Activated CD8-positive, alpha-beta memory T cell treated with anti-CD3 and anti-CD28 coated beads, Interleukin-2, amount 10 ng/mL, durations not matched to agents 7 days and 5 days (primary cell): Measurements from ENCODE around the gene PDE6D. TPM values are rescaled to one million over a fixed set of nuclear protein-coding genes. Genes with fewer than 3 reads are reported as not detected.
A peak's percentile ranks its signal among the peaks of the same experiment; 100 is the strongest.

ENCODE experiments used
- ATAC-seq: fragments of 150-1000 bp; cut with Tn5 transposase; one replicate; pipeline ENCODE4 v1.10.0; 2021; ENCODE audit warnings: moderate library complexity
- CTCF ChIA-PET: fragments of 350-600 bp; sonication (Branson Sonifier 250); formaldehyde crosslinking; loops from one replicate; lab custom pipeline; 2021; ENCODE audit warnings: antibody characterized with exemption; lab: Charles Lee
- DNase-seq: peaks from one replicate; pipeline ENCODE4 v3.0.0-alpha.2; 2020
- H3K27ac Mint-ChIP-seq: one replicate; pipeline ENCODE4 v1.8.0; 2021; ENCODE audit warnings: mild to moderate bottlenecking, mixed read lengths
- H3K27me3 Mint-ChIP-seq: one replicate; pipeline ENCODE4 v1.8.0; 2021; ENCODE audit warnings: mixed read lengths
- H3K36me3 Mint-ChIP-seq: one replicate; pipeline ENCODE4 v1.8.0; 2021; ENCODE audit warnings: mild to moderate bottlenecking, mixed read lengths
- H3K4me1 Mint-ChIP-seq: one replicate; pipeline ENCODE4 v1.8.0; 2021; ENCODE audit warnings: mixed read lengths
- H3K4me3 Mint-ChIP-seq: one replicate; pipeline ENCODE4 v1.8.0; 2021; ENCODE audit warnings: mild to moderate bottlenecking, moderate library complexity, mixed read lengths
- H3K9me3 Mint-ChIP-seq: one replicate; pipeline ENCODE4 v1.8.0; 2022; ENCODE audit warnings: low read depth, mixed read lengths
- total RNA-seq, 2 experiments: library from RNA; stranded (reverse); gene quantifications; one replicate each; pipeline ENCODE4 v1.2.3, GENCODE V29; 2021

Gene PDE6D
- total RNA-seq, 2 experiments from 2014 or later: 37.5 to 41.7 TPM

DNA sequence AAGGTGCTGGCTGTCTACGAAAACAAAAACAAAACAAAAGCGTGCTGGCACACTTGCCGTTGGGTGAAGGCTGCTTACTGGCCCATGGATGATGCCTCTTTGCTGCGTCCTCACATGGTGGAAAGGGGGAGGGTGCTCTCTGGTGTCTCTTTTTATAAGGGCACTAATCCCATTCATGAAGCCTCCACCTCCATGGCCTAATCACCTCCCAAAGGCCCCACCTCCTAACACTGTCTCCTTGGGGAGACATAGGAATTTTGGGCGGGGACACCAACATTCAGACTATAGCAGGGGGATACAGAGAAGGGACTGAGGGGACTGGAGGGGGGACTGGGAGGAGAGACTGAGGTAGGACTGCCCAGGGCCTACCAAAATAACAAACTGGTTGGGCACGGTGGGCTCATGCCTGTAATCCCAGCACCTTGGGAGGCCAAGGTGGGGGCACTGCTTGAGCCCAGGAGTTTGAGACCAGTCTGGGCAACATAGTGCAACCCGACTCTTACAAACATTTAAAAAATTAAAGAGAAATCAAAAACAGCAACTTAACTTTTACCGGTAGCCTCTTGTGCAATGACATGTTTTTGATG, 58.3 kb downstream of the PDE6D start:
- no peak overlapping the region for H3K4me3 Mint-ChIP-seq
- H3K4me1 Mint-ChIP-seq: peaks cover 7% of the 10 kb centered on the region
- no peak for ATAC-seq
- no peak overlapping the region for H3K27ac Mint-ChIP-seq
- H3K36me3 Mint-ChIP-seq: no peaks in the 10 kb centered on the region
- H3K27me3 Mint-ChIP-seq: no peaks in the 10 kb centered on the region
- no peaks in the 10 kb centered on the region for H3K9me3 Mint-ChIP-seq
- DNase-seq: no peak
- CTCF ChIA-PET: no interaction called here

DNA sequence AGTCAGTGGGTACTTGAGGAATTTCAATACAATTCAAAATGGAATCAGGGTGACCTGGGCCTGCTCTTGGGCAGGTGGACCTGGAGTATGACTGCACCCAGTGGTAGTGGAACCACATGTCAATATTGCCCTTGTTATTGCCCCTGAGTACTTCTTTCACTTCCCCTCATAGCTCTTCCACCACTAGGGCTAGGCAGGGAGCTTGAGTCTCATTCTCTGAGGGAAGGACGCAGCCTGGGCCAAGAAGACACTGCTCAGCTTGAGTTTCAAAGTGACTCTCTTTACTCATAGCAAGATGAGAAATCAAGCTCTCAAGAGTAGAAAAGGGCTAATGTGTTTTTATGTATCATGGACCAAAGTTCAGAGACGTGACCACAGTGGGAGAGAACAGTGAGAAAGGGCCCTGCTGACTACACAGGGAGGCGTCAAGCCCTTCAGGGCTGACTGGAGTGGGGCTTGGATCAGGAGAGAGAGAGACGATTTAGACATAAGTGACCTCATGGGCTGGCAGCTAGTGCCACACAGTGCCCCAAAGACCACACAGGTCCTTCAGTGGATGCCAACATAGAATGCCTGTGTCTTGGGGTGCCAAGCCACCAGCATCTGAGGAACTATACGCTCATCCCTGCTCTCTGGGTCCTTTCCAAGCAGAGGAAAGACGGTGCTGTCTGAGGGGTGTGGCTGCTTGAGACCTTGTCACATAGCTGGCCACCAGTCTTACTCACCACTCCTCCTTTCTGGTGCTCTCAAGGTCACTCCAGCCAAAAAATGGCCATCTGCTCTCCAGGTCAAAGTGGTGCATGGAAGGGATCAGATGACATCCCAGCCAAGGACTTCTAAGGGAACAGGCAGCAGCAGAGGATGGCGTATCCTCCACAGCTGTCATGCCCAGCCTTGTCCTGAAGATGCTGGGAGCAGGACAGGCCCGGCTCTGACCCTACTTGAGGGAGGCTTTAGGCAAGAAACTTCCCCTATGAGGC, 59.8 kb downstream of the PDE6D start:
- CTCF ChIA-PET: interaction anchor here (1.0 to 2.1 kb wide), 6 partner anchors 7 to 120 kb away, joined by 3 to 14 read pairs (median 4); no protein-coding TSS in a partner anchor
- no peak for ATAC-seq
- no peak overlapping the region for H3K27ac Mint-ChIP-seq
- H3K4me1 Mint-ChIP-seq: peaks cover 7% of the 10 kb centered on the region
- no peak overlapping the region for H3K4me3 Mint-ChIP-seq
- no peaks in the 10 kb centered on the region for H3K27me3 Mint-ChIP-seq
- no peak for DNase-seq
- no peaks in the 10 kb centered on the region for H3K36me3 Mint-ChIP-seq
- H3K9me3 Mint-ChIP-seq: no peaks in the 10 kb centered on the region

DNA sequence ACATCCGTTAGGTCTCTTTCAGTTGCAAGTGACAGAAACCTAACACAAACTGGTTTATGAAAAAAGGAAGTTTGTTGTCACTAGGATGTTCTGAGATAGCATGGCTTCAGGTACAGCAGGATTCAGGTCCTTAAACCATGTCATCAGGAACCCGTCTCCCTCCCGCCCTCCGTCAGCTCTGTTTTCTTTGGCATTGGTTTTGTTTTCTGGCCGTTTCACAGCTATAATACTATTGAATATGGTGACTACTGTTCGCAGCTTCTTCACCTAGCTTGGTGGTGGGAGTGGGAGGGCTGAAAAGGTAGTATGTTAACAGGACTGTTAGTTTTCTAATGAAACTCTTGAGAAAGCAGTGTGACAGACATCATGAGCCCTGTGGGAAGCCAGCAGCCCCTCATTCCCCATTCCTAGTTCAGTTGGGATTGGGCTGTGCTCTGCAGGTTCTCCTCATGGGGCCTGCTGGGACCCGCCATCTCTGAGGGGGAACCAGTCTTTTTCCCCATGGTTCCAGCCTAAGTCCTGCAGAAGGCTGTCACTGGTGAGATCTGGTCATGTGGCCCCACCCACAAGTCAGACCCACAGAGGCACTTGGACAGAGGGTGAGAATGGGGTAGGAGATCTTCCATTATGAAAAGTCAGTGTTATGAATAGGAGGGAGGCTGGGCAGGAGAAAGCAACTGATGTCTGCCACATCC, 60.6 kb downstream of the PDE6D start:
- H3K9me3 Mint-ChIP-seq: no peaks in the 10 kb centered on the region
- no peak overlapping the region for H3K27ac Mint-ChIP-seq
- no peaks in the 10 kb centered on the region for H3K27me3 Mint-ChIP-seq
- CTCF ChIA-PET: interaction anchor here (0.6 to 2.1 kb wide), 6 partner anchors 33 to 119 kb away, joined by 3 to 14 read pairs (median 4); no protein-coding TSS in a partner anchor
- peaks cover 1% of the 10 kb centered on the region for H3K36me3 Mint-ChIP-seq
- H3K4me1 Mint-ChIP-seq: peaks cover 10% of the 10 kb centered on the region
- ATAC-seq: no peak
- DNase-seq: no peak
- no peak overlapping the region for H3K4me3 Mint-ChIP-seq

DNA sequence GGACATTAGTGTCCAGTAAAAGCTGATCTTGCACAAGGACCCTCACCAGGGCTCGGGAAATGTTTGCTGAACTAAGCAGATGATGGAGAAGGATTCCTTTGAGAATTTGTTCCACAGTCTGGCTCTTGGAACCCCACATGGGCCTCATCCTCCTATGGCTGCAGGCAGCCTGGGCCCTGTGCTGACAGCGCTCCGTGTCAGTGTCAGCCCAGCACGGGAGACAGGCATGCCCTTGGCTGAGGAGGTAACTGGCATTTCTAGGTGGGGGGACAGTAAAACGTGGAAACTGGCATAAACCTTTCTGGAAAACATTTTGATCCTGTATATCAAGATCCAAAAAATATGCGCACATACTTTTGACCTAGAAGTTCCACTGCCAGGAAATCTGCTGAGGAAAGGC, 62.3 kb downstream of the PDE6D start:
- no peaks in the 10 kb centered on the region for H3K27me3 Mint-ChIP-seq
- no peak overlapping the region for H3K4me3 Mint-ChIP-seq
- CTCF ChIA-PET: interaction anchor here (0.6 to 8.5 kb wide), 2 partner anchors 37 to 256 kb away, joined by 3 to 680 read pairs; no protein-coding TSS in a partner anchor
- peaks cover 1% of the 10 kb centered on the region for H3K36me3 Mint-ChIP-seq
- ATAC-seq (no peak), DNase-seq (no peak)
- H3K9me3 Mint-ChIP-seq: no peaks in the 10 kb centered on the region
- H3K4me1 Mint-ChIP-seq: peaks cover 12% of the 10 kb centered on the region
- H3K27ac Mint-ChIP-seq: no peak overlapping the region

DNA sequence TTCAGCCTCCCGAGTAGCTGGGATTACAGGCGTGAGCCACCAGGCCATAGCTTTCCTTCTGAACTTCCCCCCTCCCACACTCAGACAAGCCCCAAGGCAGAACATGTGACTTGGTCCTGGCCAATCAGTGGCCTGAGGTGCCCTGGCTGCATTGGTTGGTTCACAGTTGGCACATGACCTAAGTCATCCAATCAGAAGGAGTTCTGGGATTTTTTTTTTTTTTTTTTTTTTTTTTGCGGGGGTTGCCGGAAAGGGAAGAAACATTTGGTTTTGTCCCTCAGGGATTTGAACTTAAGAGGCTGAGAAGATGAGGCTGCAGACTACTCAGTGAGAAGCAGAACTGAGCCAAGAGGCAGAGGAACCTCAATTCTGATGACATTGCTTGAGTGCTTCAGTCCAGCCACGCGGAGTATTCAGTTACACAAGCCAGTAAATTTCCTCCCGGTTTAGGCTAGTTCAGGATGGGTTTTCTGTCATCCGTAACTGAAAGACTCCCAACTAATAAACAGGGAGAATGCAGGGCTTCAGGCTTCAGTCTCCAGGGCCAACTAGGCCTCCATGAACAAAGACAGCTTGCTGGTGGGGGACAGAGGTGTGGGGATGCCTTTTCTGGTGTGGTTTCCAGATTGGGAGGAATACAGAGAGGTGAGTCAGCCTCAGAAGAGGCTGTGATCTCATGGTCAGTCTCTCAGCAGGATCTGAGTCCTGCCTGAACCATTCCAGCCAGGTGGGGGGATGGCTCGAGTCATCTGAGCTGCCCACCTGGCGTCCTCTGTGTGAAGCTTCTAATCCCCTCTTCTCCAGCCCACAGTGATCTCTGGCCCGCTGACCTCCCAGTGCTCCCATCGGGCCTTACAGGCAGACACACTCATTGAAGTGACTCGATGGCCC, 63.6 kb downstream of the PDE6D start:
- Mint-ChIP-seq H3K9me3 (no peaks in the 10 kb centered on the region), H3K27ac (no peak overlapping the region), H3K36me3 (peaks cover 7% of the 10 kb centered on the region), H3K4me1 (peaks cover 20% of the 10 kb centered on the region), H3K27me3 (no peaks in the 10 kb centered on the region), H3K4me3 (no peak overlapping the region)
- ATAC-seq: no peak
- CTCF ChIA-PET: interaction anchor here (1.1 to 8.5 kb wide), 7 partner anchors 8 to 117 kb away, joined by 3 to 680 read pairs (median 4); partner anchors contain the start of gene PTMA
- DNase-seq: peak; percentile 51

DNA sequence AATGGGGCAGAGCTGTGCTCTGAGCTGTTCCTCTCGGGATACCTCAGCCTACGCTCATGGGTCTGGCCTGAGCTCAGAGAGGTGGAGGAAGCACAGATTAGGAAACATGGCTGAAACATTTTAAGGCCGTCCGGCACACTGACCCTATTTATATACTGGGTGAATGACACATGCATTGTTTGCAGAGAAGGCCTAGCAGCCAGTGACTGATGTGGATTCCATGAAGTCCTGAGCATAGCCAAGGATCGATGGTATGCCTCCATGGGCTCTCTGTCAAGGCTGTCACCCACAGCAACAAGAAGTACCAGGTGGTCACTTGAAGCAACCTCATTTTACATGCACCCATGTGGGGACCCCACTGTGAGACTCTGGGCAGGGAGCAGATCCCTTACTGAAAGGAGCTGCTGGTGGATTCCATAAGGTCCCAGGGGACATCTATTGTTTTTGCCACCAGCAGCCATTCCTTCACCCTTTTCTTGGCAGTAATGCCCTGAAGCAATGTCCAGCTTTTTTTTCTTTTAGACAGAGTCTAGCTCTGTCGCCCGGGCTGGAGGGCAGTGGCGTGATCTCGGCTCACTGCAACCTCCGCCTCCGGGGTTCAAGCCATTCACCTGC, 64.3 kb downstream of the PDE6D start:
- ATAC-seq (no peak), DNase-seq (no peak)
- CTCF ChIA-PET: interaction anchor here (0.6 to 8.5 kb wide), 11 partner anchors 8 to 117 kb away, joined by 3 to 680 read pairs (median 4); partner anchors contain the start of gene PTMA
- no peaks in the 10 kb centered on the region for H3K27me3 Mint-ChIP-seq
- no peak overlapping the region for H3K27ac Mint-ChIP-seq
- H3K4me1 Mint-ChIP-seq: peaks cover 27% of the 10 kb centered on the region
- H3K4me3 Mint-ChIP-seq: no peak overlapping the region
- H3K9me3 Mint-ChIP-seq: no peaks in the 10 kb centered on the region
- H3K36me3 Mint-ChIP-seq: peaks cover 15% of the 10 kb centered on the region

DNA sequence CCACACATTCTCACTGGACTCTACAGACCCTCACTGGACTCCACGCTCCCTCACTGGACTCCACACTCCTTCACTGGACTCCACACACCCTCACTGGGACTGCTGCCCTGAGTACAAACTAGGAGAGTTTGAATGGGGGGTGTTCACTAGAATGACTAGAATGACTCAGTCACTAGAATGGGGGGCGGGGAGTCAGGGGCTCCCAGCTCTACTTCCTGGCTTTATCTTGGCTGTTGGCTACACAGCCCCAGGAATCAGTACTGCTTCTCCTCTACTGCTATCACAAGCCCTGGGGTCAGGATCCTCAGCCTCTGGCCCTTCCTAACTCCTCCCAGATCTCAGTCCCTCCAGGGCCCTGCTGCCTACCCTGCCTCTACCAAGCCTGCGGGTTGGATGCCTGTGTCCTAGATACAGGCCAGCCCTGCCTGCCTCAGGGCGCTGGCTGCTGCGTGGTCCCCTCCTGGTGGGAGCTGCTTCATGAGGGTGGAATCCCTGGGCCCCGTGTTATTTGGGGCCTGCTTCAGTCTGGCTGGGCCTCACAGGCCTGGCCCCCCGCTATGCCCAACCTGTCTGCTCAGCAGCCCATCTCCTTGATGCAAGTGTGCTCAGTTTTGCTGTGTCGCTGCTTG, 65.0 kb downstream of the PDE6D start:
- H3K9me3 Mint-ChIP-seq: no peaks in the 10 kb centered on the region
- CTCF ChIA-PET: interaction anchor here (0.6 to 8.5 kb wide), 13 partner anchors 9 to 116 kb away, joined by 3 to 680 read pairs (median 10); partner anchors contain the start of gene PTMA
- DNase-seq (no peak), ATAC-seq (no peak)
- no peaks in the 10 kb centered on the region for H3K27me3 Mint-ChIP-seq
- no peak overlapping the region for H3K4me3 Mint-ChIP-seq
- H3K4me1 Mint-ChIP-seq: peaks cover 31% of the 10 kb centered on the region
- peaks cover 21% of the 10 kb centered on the region for H3K36me3 Mint-ChIP-seq
- peak overlapping the region; percentile 8 for H3K27ac Mint-ChIP-seq

DNA sequence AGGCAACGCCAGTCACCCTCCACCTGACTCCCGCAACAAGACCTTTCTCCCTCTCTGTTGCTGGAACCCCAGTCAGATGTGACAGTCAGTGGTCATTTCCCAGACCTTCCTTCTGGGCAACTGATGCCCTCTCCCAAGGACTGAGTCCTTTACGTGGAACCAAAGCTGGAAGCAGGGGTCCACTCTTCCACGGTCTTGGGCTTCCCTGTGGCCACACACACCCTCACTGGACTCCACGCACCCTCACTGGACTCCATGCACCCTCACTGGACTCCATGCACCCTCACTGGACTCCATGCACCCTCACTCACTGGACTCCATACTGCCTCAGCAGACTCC, 65.6 kb downstream of the PDE6D start:
- ATAC-seq: no peak
- no peak for DNase-seq
- Mint-ChIP-seq H3K9me3 (no peaks in the 10 kb centered on the region), H3K36me3 (peaks cover 25% of the 10 kb centered on the region), H3K4me3 (no peak overlapping the region), H3K27me3 (no peaks in the 10 kb centered on the region), H3K27ac (no peak overlapping the region), H3K4me1 (peaks cover 27% of the 10 kb centered on the region)
- CTCF ChIA-PET: interaction anchor here (0.8 to 8.5 kb wide), 20 partner anchors 9 to 250 kb away, joined by 3 to 680 read pairs (median 10); partner anchors contain the start of gene PTMA

DNA sequence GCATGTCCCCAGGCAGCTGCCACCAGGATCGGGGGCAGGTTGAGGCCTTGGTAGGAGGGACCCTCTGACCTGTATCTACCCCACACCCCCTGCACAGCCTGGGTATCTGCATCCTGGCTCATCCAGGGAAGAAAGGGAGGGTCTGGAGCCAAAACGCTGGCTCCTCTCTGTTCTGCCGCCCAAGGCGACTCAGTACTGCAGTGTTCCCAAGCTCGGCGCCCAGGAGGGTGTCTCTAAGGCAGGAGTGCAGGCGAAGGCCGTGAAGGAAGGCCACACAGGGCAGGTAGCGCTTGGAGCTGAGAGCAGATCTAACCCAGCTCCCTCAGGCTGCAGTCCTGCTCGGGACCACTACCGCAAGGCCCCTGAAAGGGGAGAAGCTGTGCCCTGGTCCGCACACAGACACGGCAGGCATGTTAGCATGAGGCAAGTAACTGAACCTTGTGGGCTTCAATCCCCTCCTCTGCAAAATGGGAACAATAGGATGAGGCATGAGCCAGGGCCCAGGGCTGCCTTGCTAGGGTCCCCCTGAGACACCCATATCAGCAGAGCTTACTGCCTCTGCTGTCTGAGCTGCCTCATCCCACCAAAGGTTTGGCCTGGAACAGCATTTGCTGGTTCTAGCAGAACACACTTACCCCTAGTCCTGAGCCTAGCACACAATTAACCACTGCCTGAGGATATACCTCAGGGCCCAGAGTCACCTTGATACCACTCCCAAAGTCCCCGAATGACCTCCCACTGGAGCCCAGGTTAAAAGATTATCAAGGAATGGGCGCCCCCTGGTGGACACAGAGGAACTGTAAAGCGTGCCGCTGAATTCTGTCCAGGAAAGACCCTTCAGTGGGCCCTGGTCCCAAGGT, 66.2 kb downstream of the PDE6D start:
- peak; percentile 9 for ATAC-seq
- peak overlapping the region; percentile 90 for H3K27ac Mint-ChIP-seq
- no peaks in the 10 kb centered on the region for H3K27me3 Mint-ChIP-seq
- H3K36me3 Mint-ChIP-seq: peaks cover 27% of the 10 kb centered on the region
- no peak overlapping the region for H3K4me3 Mint-ChIP-seq
- CTCF ChIA-PET: interaction anchor here (0.6 to 8.5 kb wide), 44 partner anchors 8 to 249 kb away, joined by 3 to 680 read pairs (median 5); partner anchors contain the start of genes PDE6D and PTMA
- peaks cover 27% of the 10 kb centered on the region for H3K4me1 Mint-ChIP-seq
- no peaks in the 10 kb centered on the region for H3K9me3 Mint-ChIP-seq
- DNase-seq: peak; percentile 86

DNA sequence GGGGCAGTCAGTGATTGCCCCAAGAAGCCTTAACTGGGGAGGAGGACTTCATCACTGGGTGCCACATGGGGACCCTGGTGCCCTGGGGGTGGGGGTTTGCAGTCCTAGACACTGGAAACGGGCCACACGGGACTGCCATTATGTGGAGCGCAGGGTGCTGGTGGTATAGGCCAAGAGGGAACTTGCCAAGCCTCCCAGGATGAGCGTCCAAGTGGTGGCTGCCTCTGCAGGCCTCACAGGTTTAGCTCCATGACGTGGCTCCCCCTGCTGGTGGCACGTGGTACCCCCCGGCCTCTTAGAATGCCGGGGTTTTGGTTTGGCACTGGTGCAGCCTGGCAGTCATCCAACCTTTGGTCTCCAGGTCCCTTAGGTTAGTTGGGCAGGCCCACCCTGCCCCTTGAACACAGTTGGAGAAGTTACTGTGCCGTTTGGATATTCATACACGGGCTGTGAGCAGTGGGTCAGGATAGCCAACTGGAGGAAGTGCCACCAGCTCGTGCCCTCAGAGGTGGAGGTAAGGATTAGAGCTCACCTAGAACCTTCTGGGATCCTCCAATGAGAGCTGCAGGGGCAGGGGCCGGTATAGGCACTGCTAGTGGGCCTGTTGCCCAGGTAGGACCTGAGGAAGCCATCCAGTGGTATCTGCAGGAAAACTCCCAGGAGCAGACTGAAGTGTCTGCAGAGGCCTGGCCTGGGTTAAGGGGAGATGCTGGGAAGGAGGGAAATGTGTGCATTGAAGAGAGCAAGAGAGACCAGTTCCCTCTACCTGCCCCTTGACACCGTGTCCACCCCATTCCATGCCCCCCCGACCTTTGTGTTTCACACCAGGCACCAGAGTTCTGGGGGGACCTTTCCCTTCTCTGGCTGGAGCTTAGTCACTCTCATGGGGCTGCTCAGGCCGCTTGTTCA, 67.1 kb downstream of the PDE6D start:
- DNase-seq (peak; percentile 94), ATAC-seq (peak; percentile 29)
- peaks cover 27% of the 10 kb centered on the region for H3K4me1 Mint-ChIP-seq
- H3K27ac Mint-ChIP-seq: peak overlapping the region; percentile 90
- H3K27me3 Mint-ChIP-seq: no peaks in the 10 kb centered on the region
- peaks cover 32% of the 10 kb centered on the region for H3K36me3 Mint-ChIP-seq
- peak overlapping the region; percentile 33 for H3K4me3 Mint-ChIP-seq
- CTCF ChIA-PET: interaction anchor here (0.5 to 8.5 kb wide), 46 partner anchors 7 to 257 kb away, joined by 3 to 680 read pairs (median 5); partner anchors contain the start of genes PDE6D and PTMA
- H3K9me3 Mint-ChIP-seq: no peaks in the 10 kb centered on the region
